C4-2B (cell line): ENCODE data around the gene TBX6.
"Not testable (repeated sequence)": the region's sequence is repeated elsewhere in the genome, so short reads cannot be mapped to it uniquely, and the experiment has no call there.

ENCODE experiments used
- H3K27ac ChIP-seq: fragments of 450-650 bp; 2 replicates; pipeline ENCODE4 v1.5.1; 2017
- ZFX ChIP-seq: fragments of 450-650 bp; IDR thresholded peaks from 2 replicates; pipeline ENCODE4 v1.6.1; 2017
- TF ChIP-seq, protein P1 (sequence below): fragments of 450-650 bp; conservative IDR thresholded peaks from 2 replicates; pipeline ENCODE4 v1.5.1; 2017; ENCODE audit warnings: mild to moderate bottlenecking

Gene TBX6

DNA sequence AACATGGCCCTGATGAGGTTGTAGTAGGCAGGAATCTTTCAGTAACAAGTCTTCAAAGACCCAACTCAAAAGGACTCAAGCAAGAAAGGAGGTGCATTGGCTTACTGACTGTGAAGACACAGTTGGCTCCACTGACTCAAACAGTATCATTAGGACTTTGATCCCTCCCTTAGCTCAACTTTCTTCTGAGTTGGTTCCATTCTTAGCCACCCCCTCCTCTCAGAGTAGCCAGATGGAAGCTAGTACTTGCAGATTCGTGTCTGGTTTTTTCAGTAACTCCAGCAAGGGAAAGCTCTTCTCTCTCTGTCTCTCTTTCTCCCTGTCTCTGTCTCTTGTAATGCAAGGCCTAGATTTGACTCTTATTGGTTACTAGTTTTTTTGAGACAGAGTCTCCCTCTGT, 36.3 kb upstream of the TBX6 start:
- TF ChIP-seq, protein P1, sequence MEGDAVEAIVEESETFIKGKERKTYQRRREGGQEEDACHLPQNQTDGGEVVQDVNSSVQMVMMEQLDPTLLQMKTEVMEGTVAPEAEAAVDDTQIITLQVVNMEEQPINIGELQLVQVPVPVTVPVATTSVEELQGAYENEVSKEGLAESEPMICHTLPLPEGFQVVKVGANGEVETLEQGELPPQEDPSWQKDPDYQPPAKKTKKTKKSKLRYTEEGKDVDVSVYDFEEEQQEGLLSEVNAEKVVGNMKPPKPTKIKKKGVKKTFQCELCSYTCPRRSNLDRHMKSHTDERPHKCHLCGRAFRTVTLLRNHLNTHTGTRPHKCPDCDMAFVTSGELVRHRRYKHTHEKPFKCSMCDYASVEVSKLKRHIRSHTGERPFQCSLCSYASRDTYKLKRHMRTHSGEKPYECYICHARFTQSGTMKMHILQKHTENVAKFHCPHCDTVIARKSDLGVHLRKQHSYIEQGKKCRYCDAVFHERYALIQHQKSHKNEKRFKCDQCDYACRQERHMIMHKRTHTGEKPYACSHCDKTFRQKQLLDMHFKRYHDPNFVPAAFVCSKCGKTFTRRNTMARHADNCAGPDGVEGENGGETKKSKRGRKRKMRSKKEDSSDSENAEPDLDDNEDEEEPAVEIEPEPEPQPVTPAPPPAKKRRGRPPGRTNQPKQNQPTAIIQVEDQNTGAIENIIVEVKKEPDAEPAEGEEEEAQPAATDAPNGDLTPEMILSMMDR = no peak
- no peak for TF ChIP-seq ZFX
- no peak overlapping the region for H3K27ac ChIP-seq

DNA sequence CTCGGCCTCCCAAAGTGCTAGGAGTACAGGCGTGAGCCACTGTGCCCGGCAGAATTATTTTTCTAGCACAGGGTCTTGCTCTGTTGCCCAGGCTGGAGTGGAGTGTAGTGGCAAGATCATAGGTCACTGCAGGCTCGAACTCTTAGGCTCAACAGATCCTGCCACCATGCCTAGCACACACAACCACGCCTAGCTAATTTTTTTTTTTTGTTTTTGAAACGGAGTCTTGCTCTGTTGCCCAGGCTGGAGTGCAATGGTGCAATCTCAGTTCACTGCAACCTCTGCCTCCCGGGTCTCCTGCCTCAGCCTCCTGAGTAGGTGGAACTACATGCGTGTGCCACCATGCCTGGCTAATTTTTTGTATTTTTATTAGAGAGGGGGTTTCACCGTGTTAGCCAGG, 34.0 kb upstream of the TBX6 start:
- H3K27ac ChIP-seq = not testable (repeated sequence)

DNA sequence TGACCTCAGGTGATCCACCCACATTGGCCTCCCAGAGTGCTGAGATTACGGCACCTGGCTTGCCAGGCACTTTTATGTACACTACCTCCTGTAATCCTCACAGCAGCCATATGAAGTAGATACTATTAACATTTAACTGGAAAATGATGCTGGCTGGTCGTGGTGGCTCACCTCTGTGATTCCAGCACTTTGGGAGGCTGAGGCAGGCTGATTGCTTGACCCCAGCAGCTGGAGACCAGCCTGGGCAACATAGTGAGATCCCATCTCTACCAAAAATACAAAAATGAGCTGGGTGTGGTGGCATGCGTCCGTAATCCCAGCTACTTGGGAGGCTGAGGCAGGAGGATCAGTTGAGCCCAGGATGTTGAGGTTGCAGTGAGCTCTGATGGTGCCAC, 33.3 kb upstream of the TBX6 start:
- TF ChIP-seq, protein P1 = no peak
- no peak for TF ChIP-seq ZFX
- H3K27ac ChIP-seq = peak overlapping the region; percentile 89

DNA sequence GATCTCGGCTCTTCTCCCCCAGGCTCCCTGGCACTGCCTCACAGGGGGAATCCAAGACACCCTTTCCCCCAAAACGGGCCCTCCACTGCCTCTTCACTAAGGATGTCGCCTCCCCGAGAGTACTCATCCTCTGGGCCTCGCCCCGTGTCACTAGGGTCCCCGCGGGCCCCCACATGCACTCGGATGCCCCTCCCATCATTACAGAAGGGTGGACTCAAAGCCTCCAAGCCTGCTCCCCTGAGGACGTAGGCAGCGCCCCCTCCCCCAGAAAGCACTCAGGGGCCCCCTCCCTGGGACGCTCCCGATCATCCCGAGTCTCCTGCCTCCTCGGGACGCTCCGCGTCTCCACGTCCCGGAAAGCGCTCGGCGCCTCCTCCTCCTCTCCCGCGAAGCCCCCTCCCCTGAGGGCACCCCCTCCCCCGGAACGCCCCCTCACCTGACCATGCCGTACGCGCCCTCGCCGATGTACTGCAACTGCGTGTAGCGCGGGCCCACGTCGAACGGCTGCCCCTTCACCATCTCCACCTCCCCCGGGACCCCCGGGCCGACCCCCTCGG, 31.0 kb upstream of the TBX6 start:
- peak overlapping the region; percentile 89 for H3K27ac ChIP-seq
- TF ChIP-seq, protein P1 = no peak
- TF ChIP-seq ZFX = no peak

DNA sequence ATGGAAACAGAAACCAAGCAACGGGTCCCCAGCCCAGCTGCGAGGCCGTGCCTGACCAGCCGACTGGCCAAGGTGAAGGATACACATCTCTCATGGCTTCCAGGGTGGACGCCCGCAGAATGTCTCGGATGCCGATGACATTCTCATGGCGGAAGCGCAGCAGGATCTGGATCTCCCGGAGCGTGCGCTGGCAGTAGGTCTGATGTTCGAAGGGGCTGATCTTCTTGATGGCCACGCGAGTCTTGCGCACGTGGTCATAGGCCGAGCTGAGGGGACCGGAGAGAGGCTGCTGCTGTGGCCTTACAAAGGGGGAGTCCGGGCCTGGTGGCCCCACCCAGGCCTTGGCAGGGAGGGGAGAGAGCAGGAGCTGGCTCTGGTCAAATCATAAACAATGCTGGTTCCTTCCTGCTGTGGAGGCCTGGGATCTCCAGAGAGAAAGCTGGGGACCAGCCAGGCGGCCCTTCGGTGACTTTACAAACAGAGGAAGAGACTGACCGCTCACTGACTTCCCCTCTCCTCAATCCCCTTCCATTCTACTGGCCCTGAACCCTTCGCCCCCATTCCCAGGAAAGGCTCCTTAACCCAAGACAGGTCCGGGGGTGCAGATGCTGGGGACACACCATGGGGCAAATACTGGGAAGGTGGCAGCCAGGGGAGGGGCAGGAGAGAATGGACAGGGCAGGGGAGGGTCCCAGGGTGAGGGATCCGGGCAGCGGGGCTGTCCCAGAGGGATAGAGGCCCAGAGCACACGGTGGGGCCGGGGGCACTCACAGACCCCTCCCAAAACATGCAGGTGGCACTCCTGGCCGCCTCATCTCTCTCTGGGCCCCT, 30.2 kb upstream of the TBX6 start:
- peak overlapping the region; percentile 89 for H3K27ac ChIP-seq
- no peak for TF ChIP-seq ZFX

DNA sequence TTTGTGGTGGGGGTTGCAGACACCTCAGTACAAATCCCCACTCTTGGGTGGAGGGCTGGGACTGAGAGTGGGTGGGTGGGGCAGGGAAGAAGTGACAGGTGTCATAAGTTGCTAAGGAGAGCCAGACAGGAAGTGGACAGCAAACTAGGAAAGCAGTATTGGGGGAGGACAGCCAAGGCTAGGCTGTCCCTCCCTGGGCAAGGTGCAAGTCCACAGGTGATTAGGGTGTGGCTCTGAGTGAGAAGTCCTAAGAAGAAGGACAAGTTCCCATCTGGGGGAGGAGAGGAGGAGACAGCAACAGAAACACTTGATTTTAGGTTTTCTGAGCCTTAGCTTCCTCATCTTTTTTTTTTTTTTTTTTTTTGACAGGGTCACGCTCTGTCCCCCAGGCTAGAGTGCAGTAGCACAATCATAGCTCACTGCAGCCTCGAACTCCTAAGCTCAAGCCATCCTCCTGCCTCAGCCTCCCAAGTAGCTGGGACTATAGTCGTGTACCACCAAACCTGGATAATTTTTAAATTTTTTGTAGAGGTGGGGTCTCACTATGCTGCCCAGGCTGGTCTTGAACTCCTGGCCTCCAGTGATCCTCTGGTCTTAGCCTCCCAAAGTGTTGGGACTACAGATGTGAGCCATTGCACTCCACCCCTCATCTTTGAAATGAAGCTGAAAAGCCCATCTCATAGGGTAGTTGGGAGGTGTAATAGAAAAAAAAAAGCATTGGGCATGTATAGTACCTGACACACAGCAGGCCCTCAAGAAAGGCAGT, 28.8 kb upstream of the TBX6 start:
- TF ChIP-seq ZFX = no peak
- TF ChIP-seq, protein P1 = no peak

DNA sequence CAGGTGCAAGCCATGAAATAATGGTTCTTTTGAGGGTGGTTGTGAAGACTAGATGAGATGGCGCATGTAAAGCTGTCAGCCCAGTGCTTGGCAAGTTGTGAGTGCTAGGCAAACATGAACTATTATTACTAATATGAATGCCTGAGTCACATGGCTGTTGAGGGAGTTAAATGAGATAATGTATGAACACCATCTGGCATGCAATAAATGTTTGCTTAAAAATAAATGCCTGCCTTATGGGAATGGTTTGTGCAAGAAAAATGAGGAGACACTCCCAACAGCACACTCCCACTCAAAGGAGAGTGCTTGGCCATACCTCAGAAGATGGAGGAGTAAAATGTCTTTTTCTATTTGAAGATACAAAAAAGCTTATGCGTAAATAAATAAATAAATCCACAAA, 27.7 kb upstream of the TBX6 start:
- no peak overlapping the region for H3K27ac ChIP-seq
- TF ChIP-seq ZFX = no peak
- TF ChIP-seq, protein P1 = no peak

More for the DNA sequence above, 28.8 kb upstream of the TBX6 start:
- no peak overlapping the region for H3K27ac ChIP-seq

DNA sequence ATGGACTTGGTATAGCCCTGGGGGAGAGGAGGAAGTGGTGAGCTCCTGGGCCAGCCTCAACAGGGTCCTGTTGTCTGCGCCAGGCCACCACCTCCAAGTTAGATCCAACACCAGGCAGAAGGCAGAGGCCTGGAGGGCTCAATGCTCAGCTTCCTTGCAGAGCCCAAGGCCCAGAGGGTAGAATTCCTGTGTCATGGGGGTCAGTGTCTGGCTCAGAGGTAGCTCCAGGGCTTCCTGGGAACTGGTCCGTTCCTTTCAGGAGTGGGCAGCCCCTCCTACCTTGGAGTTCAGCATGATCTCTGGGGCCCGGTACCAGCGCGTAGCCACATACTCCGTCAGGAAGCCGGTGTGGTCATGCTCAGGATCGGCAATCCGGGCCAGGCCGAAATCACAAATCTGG, 26.0 kb upstream of the TBX6 start:
- no peak overlapping the region for H3K27ac ChIP-seq
- no peak for TF ChIP-seq ZFX
- TF ChIP-seq, protein P1 = no peak
